HepG2 (cell line): Measurements from ENCODE around the gene PHF5A. TPM values are rescaled to one million over a fixed set of nuclear protein-coding genes. Genes with fewer than 3 reads are reported as not detected.

Experiments used
- CCAR2 ChIP-seq: fragments of 200-400 bp; formaldehyde crosslinking; optimal IDR thresholded peaks from 2 replicates; pipeline ENCODE3; 2018; ENCODE audit warnings: low read depth, mild to moderate bottlenecking, low read length, moderate library complexity
- CREM ChIP-seq, 2 experiments: sonication (generic) in 1 of 2; formaldehyde crosslinking in 1 of 2; IDR thresholded peaks; 2 replicates each; pipeline versions ENCODE4 v1.4.0 to v1.6.1; 2016 to 2020; ENCODE audit warnings: antibody characterized with exemption in 1 of 2, mild to moderate bottlenecking in 1 of 2, missing genetic modification reagents in 1 of 2
- DMAP1 ChIP-seq: IDR thresholded peaks from 2 replicates; pipeline ENCODE4 v1.6.1; 2016
- E2F5 ChIP-seq: sonication (generic); formaldehyde crosslinking; conservative IDR thresholded peaks from 2 replicates; pipeline ENCODE4 v1.4.0; 2020; ENCODE audit warnings: missing genetic modification reagents
- FOXK2 ChIP-seq: fragments of 450-650 bp; IDR thresholded peaks from 2 replicates; pipeline ENCODE4 v1.6.1; 2016
- IKZF5 ChIP-seq: IDR thresholded peaks from 2 replicates; pipeline ENCODE4 v1.6.1; 2018; ENCODE audit warnings: missing genetic modification reagents, mild to moderate bottlenecking, missing compliant biosample characterization
- ISX ChIP-seq: sonication (generic); formaldehyde crosslinking; conservative IDR thresholded peaks from 2 replicates; pipeline ENCODE4 v1.5.0; 2020; ENCODE audit warnings: missing genetic modification reagents
- MYC ChIP-seq: sonication (generic); formaldehyde crosslinking; IDR thresholded peaks from 2 replicates; pipeline ENCODE4 v1.9.0; 2021; ENCODE audit warnings: missing genetic modification reagents, borderline replicate concordance
- NCOR1 ChIP-seq: fragments of 200-600 bp; sonication (generic); IDR thresholded peaks from 2 replicates; pipeline ENCODE4 v1.7.0; 2017; ENCODE audit warnings: antibody characterized with exemption, low read length, borderline replicate concordance
- TERF1 ChIP-seq: sonication (generic); formaldehyde crosslinking; IDR thresholded peaks from 2 replicates; pipeline ENCODE4 v1.8.0; 2022; ENCODE audit warnings: mild to moderate bottlenecking, missing genetic modification reagents, moderate library complexity
- TFE3 ChIP-seq: IDR thresholded peaks from 2 replicates; pipeline ENCODE4 v1.6.1; 2016
- ZBTB10 ChIP-seq: sonication (generic); formaldehyde crosslinking; IDR thresholded peaks from 2 replicates; pipeline ENCODE4 v1.4.0; 2020; ENCODE audit warnings: missing genetic modification reagents, borderline replicate concordance
- ZBTB4 ChIP-seq: sonication (generic); formaldehyde crosslinking; IDR thresholded peaks from 2 replicates; pipeline ENCODE4 v1.4.0; 2020; ENCODE audit warnings: missing genetic modification reagents, mild to moderate bottlenecking, borderline replicate concordance
- ZNF362 ChIP-seq: sonication (generic); formaldehyde crosslinking; IDR thresholded peaks from 2 replicates; pipeline ENCODE4 v1.4.0; 2020; ENCODE audit warnings: missing genetic modification reagents, mild to moderate bottlenecking, borderline replicate concordance
- ZNF446 ChIP-seq: sonication (generic); formaldehyde crosslinking; IDR thresholded peaks from 2 replicates; pipeline ENCODE4 v1.5.0; 2020; ENCODE audit warnings: mild to moderate bottlenecking, missing genetic modification reagents
- ZSCAN30 ChIP-seq: sonication (generic); formaldehyde crosslinking; IDR thresholded peaks from 2 replicates; pipeline ENCODE4 v1.5.0; 2020; ENCODE audit warnings: mild to moderate bottlenecking, missing genetic modification reagents
- polyA plus RNA-seq, 8 experiments: library from polyadenylated mRNA; depleted of rRNA in 3 of 8; stranded (reverse) in 7 of 8; unstranded in 1 of 8; fragments of >200 nt; fragmentation: Illumina TruSeq in 4 of 8; extraction: Trizol in 4 of 8; gene quantifications; 2 replicates each; pipeline versions ENCODE4 v1.2.1 to v1.2.3, GENCODE V29; 2011 to 2016; ENCODE audit warnings: low read depth in 4 of 8, missing spikeins in 1 of 8, mixed read lengths in 1 of 8; ENCODE audit not compliant: insufficient read depth in 1 of 8
- total RNA-seq, 5 experiments: library from RNA; depleted of rRNA; stranded (reverse); fragments of >200 nt; fragmentation: Illumina TruSeq; extraction: Trizol; gene quantifications; 2 replicates each; pipeline ENCODE4 v1.2.3, GENCODE V29; 2016; ENCODE audit warnings: low read depth in 1 of 5

The PHF5A gene
- total and polyA plus RNA-seq, 2 of the 13 experiments (the other 11 are each of a cell fraction or from before 2014, with no cell fraction given), result 56.6 to 105 TPM

- TF ChIP-seq ZBTB10 (CRISPR knock-in tag) (no peak), IKZF5 (peak; percentile 71), CCAR2 (peak; percentile 31), ISX (CRISPR knock-in tag) (no peak), NCOR1 (no peak; the same call in 1 of the 2 replicates), CREM (IDR thresholded peaks at IDR 0.05) (peak; percentile 91), CREM (CRISPR knock-in tag; IDR thresholded peaks at IDR 0.05) (no peak), DMAP1 (CRISPR knock-in tag) (peak; percentile 86), MYC (CRISPR knock-in tag) (peak; percentile 81; the same call in 1 of the 2 replicates), TERF1 (CRISPR knock-in tag) (no peak), E2F5 (peak; percentile 76), ZNF446 (CRISPR knock-in tag) (no peak; the same call in 1 of the 2 replicates), ZBTB4 (CRISPR knock-in tag) (0 out of 2 replicates have a peak, but pooled peaks have one; percentile 47), FOXK2 (peak; percentile 52; the same call in 1 of the 2 replicates), ZSCAN30 (CRISPR knock-in tag) (no peak), ZNF362 (CRISPR knock-in tag) (no peak), TFE3 (CRISPR knock-in tag) (peak; percentile 56)
Measured at GRCh38 chr22:41448189-41448808, 20.2 kb downstream of the PHF5A start (continued).
